Liver (tissue), 9 donors: Measurements from ENCODE around the gene DRG2. TPM values are rescaled to one million over a fixed set of nuclear protein-coding genes. Genes with fewer than 3 reads are reported as not detected.

Experiments
- DNase-seq: peaks from one replicate; pipeline ENCODE4 v3.0.0-alpha.2; 2017; ENCODE audit warnings: low spot score
- H3K27ac ChIP-seq, 2 donors: one replicate each; pipeline ENCODE4 v1.7.0; 2013; ENCODE audit warnings: inconsistent platforms in 2 of 2, low read length in 2 of 2, control low read depth in 1 of 2, low read depth in 1 of 2, mild to moderate bottlenecking in 1 of 2
- H3K27me3 ChIP-seq, 4 donors: one replicate each; pipeline versions ENCODE4 v1.6.1 to v1.7.0; 2013; ENCODE audit warnings: low read length in 3 of 4, inconsistent platforms in 1 of 4, mild to moderate bottlenecking in 1 of 4, moderate library complexity in 1 of 4; ENCODE audit not compliant: control insufficient read depth in 4 of 4, insufficient read depth in 4 of 4
- H3K36me3 ChIP-seq, 4 donors: one replicate each; pipeline versions ENCODE4 v1.6.1 to v1.7.0; 2013; ENCODE audit warnings: low read length in 3 of 4, mild to moderate bottlenecking in 3 of 4, low read depth in 1 of 4, moderate library complexity in 1 of 4; ENCODE audit not compliant: control insufficient read depth in 4 of 4, insufficient read depth in 3 of 4
- H3K4me1 ChIP-seq, 4 donors: one replicate each; pipeline versions ENCODE4 v1.6.1 to v1.7.0; 2013; ENCODE audit warnings: low read length in 3 of 4, mild to moderate bottlenecking in 3 of 4, moderate library complexity in 1 of 4; ENCODE audit not compliant: control insufficient read depth in 4 of 4, insufficient read depth in 4 of 4
- H3K4me3 ChIP-seq, 3 donors: one replicate each; pipeline versions ENCODE4 v1.6.1 to v1.7.0; 2013; ENCODE audit warnings: low read length in 3 of 3, control low read depth in 1 of 3, low read depth in 1 of 3, mild to moderate bottlenecking in 1 of 3
- H3K9ac ChIP-seq, 2 donors: one replicate each; pipeline ENCODE4 v1.7.0; 2013; ENCODE audit warnings: low read length in 2 of 2, mild to moderate bottlenecking in 2 of 2, moderate library complexity in 2 of 2, control low read depth in 1 of 2, low read depth in 1 of 2
- H3K9me3 ChIP-seq, 4 donors: one replicate each; pipeline versions ENCODE4 v1.6.1 to v1.7.0; 2013; ENCODE audit warnings: low read length in 3 of 4; ENCODE audit not compliant: control insufficient read depth in 4 of 4
- ATF3 ChIP-seq: IDR thresholded peaks from 2 replicates; pipeline ENCODE4 v1.6.1; 2016; ENCODE audit warnings: antibody characterized with exemption
- EGR1 ChIP-seq, 2 donors: IDR thresholded peaks; 2 replicates each; pipeline ENCODE4 v1.6.1; 2016 to 2018; ENCODE audit warnings: antibody characterized with exemption in 2 of 2, low read depth in 2 of 2
- FOXA1 ChIP-seq: IDR thresholded peaks from 2 replicates; pipeline ENCODE4 v1.6.1; 2016; ENCODE audit warnings: antibody characterized with exemption
- FOXA2 ChIP-seq: IDR thresholded peaks from 2 replicates; pipeline ENCODE4 v1.6.1; 2016; ENCODE audit warnings: antibody characterized with exemption
- GABPA ChIP-seq, 2 donors: IDR thresholded peaks in 1 of 2; conservative IDR thresholded peaks in 1 of 2; 2 replicates each; pipeline ENCODE4 v1.6.1; 2016; ENCODE audit warnings: antibody characterized with exemption in 2 of 2, mild to moderate bottlenecking in 1 of 2, moderate library complexity in 1 of 2
- HNF4A ChIP-seq, 2 donors: conservative IDR thresholded peaks; 2 replicates each; pipeline ENCODE4 v1.6.1; 2016; ENCODE audit warnings: antibody characterized with exemption in 2 of 2, mild to moderate bottlenecking in 2 of 2
- HNF4G ChIP-seq: IDR thresholded peaks from 2 replicates; pipeline ENCODE4 v1.6.1; 2016; ENCODE audit warnings: antibody characterized with exemption
- JUND ChIP-seq, 2 donors: IDR thresholded peaks; 2 replicates each; pipeline ENCODE4 v1.6.1; 2016; ENCODE audit warnings: antibody characterized with exemption in 2 of 2
- MAX ChIP-seq: IDR thresholded peaks from 2 replicates; pipeline ENCODE4 v1.6.1; 2016; ENCODE audit warnings: antibody characterized with exemption
- NR2F2 ChIP-seq: IDR thresholded peaks from 2 replicates; pipeline ENCODE4 v1.6.1; 2016; ENCODE audit warnings: antibody characterized with exemption
- RAD21 ChIP-seq, 2 donors: IDR thresholded peaks; 2 replicates each; pipeline ENCODE4 v1.6.1; 2016; ENCODE audit warnings: antibody characterized with exemption in 2 of 2, mild to moderate bottlenecking in 2 of 2
- REST ChIP-seq: IDR thresholded peaks from 2 replicates; pipeline ENCODE4 v1.6.1; 2016; ENCODE audit warnings: antibody characterized with exemption, mild to moderate bottlenecking
- RXRA ChIP-seq, 2 donors: IDR thresholded peaks; 2 replicates each; pipeline ENCODE4 v1.6.1; 2017 to 2018; ENCODE audit warnings: antibody characterized with exemption in 2 of 2, mild to moderate bottlenecking in 1 of 2
- SP1 ChIP-seq: IDR thresholded peaks from 2 replicates; pipeline ENCODE4 v1.6.1; 2018; ENCODE audit warnings: antibody characterized with exemption, mild to moderate bottlenecking
- TAF1 ChIP-seq: conservative IDR thresholded peaks from 2 replicates; pipeline ENCODE4 v1.6.1; 2016; ENCODE audit warnings: antibody characterized with exemption, mild to moderate bottlenecking
- YY1 ChIP-seq: IDR thresholded peaks from 2 replicates; pipeline ENCODE4 v1.6.1; 2016; ENCODE audit warnings: antibody characterized with exemption, mild to moderate bottlenecking
- polyA plus RNA-seq, 2 donors: library from polyadenylated mRNA; stranded (reverse) in 1 of 2; unstranded in 1 of 2; fragments of 200-250 nt in 1 of 2; fragments of >200 nt in 1 of 2; fragmentation: Nextera tagmentation in 1 of 2; extraction: Ambion mirVana in 1 of 2; gene quantifications; one replicate each; pipeline versions ENCODE4 v1.2.1 to v1.2.3, GENCODE V29; 2013 to 2015
- total RNA-seq, 2 donors: library from RNA; depleted of rRNA; stranded (reverse); fragments of >200 nt; gene quantifications; one replicate each; pipeline ENCODE4 v1.2.3, GENCODE V29; 2014
- TF ChIP-seq, protein P1 (sequence below): IDR thresholded peaks from 2 replicates; pipeline ENCODE4 v1.6.1; 2016; ENCODE audit warnings: antibody characterized with exemption
- TF ChIP-seq, protein P2 (sequence below): fragments of 150-350 bp; IDR thresholded peaks from 2 replicates; pipeline ENCODE4 v1.5.1; 2017; ENCODE audit warnings: improper control_type of control experiment, low read depth, low read length; ENCODE audit not compliant: missing input control
- donor health status: healthy.
- donor health status: healthy.
- donor health status: healthy.
- donor health status: healthy.
- donor health status: healthy.

DRG2 gene
- total and polyA plus RNA-seq, 4 donors: 10.9 to 24.9 (median 18.6) TPM

DNA sequence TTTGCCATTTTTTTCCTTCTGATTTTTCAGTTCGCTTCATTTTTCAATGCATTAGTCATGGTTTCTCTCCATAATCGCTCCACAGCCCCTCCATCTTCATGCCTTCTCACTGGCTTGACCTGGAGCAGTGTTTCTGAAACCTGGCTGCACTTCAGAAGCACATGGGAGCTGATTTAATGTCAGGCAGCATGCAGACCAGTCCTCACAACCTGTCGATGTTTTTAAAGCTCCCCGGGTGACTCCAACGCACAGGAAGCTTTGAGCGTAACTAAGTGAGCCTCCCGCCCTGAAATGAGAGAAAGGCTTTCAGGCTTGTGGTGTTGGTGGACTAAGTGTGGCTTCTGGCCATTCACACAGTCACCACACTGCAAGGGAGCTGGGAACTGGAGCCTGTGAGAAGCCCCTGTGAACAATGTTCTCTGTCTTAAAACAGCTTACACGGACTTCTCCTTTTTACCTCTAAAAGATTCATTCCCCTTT, 16.8 kb upstream of the DRG2 start (continued):
- TF ChIP-seq, protein P1, sequence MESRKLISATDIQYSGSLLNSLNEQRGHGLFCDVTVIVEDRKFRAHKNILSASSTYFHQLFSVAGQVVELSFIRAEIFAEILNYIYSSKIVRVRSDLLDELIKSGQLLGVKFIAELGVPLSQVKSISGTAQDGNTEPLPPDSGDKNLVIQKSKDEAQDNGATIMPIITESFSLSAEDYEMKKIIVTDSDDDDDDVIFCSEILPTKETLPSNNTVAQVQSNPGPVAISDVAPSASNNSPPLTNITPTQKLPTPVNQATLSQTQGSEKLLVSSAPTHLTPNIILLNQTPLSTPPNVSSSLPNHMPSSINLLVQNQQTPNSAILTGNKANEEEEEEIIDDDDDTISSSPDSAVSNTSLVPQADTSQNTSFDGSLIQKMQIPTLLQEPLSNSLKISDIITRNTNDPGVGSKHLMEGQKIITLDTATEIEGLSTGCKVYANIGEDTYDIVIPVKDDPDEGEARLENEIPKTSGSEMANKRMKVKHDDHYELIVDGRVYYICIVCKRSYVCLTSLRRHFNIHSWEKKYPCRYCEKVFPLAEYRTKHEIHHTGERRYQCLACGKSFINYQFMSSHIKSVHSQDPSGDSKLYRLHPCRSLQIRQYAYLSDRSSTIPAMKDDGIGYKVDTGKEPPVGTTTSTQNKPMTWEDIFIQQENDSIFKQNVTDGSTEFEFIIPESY: no peak
- TF ChIP-seq TAF1: no peak

DNA sequence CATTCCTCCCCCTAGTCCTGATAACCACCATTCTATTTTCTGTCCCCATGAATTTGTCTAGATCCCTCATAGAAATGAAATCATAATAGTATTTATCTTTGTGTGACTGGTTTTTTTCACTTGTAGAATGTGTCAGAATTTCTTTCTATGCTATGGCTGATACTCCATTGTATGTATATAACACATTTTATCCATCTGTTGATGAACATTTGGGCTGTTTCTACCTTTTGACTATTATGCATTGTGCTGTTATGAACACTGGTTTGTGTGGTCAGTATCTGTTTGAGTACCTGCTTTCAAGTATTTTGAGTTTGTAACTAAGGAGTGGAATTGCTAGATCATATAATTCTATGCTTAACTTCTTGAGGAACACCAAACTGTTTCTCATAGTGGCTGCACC, 16.0 kb upstream of the DRG2 start:
- Histone ChIP-seq H3K9me3 (no peaks in the 10 kb centered on the region), H3K27ac (no peak overlapping the region), H3K36me3 (peaks cover 0 to 3% (median under 1%) of the 10 kb centered on the region in 4 donors), H3K27me3 (no peaks in the 10 kb centered on the region), H3K9ac (no peak overlapping the region), H3K4me1 (no peaks in the 10 kb centered on the region), H3K4me3 (no peak overlapping the region)
- no peak for DNase-seq
- TF ChIP-seq, protein P1: no peak
- no peak for TF ChIP-seq RAD21 (IDR thresholded peaks at IDR 0.05)
- TF ChIP-seq JUND (IDR thresholded peaks at IDR 0.05): no peak
- TF ChIP-seq EGR1 (IDR thresholded peaks at IDR 0.05; ENCODE audit: low read depth in 2 of 2): no peak
- no peak for TF ChIP-seq SP1
- no peak for TF ChIP-seq HNF4A (conservative IDR thresholded peaks at IDR 0.05)
- TF ChIP-seq HNF4G: no peak
- no peak for TF ChIP-seq FOXA2
- TF ChIP-seq, protein P2, sequence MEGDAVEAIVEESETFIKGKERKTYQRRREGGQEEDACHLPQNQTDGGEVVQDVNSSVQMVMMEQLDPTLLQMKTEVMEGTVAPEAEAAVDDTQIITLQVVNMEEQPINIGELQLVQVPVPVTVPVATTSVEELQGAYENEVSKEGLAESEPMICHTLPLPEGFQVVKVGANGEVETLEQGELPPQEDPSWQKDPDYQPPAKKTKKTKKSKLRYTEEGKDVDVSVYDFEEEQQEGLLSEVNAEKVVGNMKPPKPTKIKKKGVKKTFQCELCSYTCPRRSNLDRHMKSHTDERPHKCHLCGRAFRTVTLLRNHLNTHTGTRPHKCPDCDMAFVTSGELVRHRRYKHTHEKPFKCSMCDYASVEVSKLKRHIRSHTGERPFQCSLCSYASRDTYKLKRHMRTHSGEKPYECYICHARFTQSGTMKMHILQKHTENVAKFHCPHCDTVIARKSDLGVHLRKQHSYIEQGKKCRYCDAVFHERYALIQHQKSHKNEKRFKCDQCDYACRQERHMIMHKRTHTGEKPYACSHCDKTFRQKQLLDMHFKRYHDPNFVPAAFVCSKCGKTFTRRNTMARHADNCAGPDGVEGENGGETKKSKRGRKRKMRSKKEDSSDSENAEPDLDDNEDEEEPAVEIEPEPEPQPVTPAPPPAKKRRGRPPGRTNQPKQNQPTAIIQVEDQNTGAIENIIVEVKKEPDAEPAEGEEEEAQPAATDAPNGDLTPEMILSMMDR: no peak
- TF ChIP-seq GABPA (IDR thresholded peaks at IDR 0.05 in 1 of 2, conservative IDR thresholded peaks at IDR 0.05 in 1 of 2): no peak
- TF ChIP-seq YY1: no peak
- no peak for TF ChIP-seq TAF1
- no peak for TF ChIP-seq RXRA (IDR thresholded peaks at IDR 0.05)
- TF ChIP-seq FOXA1: no peak
- no peak for TF ChIP-seq NR2F2
- TF ChIP-seq ATF3: no peak
- TF ChIP-seq REST: no peak
- TF ChIP-seq MAX: no peak
